ENCODE results near the gene RTP1.
A peak's percentile ranks its signal among the peaks of the same experiment; 100 is the strongest.
"Not testable (repeated sequence)": the region's sequence is repeated elsewhere in the genome, so short reads cannot be mapped to it uniquely, and the experiment has no call there.

Gene RTP1

DNA sequence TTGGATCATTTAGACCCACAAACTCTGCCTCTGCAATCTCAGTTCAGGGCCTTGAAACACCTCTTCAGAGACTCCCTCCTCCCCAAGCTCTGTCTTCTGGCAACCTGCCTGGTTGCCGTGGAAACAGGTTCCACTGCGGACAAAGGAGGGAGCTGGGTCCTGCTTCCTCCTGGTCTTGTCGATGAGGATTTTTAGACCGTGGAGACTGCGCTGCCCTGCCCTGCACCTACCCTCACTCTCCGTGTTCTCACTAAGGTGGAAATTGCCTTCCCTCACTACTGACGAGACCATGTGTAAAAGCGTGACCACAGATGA, at the start of gene RTP1:
TSS of gene RTP1 (plus strand) at position 152 of the 315 bp plus-strand sequence. CDS start at position 182, 30 bp downstream.
- DNase-seq = no peak

GRCh38 chr3:187150186-187150585, 47.1 kb upstream of the RTP1 start:
- DNase-seq = no peak

DNA sequence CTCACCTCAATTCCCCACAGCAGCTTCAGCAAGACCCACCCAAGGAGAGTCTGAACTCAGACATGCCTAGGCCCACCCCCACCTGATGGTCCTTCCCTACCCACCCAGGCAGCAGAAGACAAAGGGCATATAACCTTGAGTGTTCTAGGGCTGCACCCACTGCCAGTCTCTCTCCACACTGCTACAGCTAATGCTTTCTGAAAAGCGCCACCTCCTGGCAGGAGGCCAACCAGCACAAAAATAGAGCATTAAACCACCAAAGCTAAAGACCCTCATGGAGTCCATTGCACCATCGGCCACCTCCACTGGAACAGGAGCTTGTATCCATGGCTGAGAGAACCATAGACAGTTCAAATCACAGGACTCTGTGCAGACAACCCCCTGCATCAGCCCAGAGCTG, 46.7 kb upstream of the RTP1 start:
- no peak for DNase-seq

GRCh38 chr3:187161556-187161955, 35.7 kb upstream of the RTP1 start:
- no peak for DNase-seq

DNA sequence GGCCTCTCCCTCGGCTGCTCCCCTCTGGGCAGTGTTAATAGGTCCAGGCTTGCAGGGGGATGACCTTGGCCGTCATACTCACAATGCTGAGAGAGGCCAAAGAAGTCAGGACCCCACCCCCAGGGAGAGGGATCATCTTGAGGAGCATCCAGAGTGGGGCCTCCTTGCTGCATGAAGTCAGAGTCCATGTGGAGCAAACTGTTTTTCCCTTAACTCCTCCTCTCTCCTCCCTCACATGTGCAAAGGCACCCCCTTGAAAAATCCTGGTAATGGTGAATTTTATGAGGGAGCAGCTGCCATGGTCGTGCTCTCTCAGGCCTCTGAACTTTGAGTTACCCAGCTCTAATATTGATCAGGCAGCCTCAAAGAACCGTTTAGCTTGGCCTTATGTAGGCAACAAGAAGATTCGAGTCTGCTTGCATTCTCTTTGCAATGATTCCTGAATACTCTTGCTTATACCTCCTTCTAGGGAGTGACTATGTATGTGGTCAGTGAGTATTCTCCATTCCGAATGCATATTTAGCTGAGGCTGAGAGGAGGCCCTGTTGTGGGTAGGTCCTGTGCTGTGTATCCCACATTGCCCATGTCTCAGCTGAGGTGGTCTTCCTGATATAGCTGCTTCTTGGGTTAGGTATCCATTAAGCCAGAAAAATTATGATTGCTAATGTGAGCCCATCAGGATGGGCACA, 34.9 kb upstream of the RTP1 start:
- DNase-seq = no peak

DNA sequence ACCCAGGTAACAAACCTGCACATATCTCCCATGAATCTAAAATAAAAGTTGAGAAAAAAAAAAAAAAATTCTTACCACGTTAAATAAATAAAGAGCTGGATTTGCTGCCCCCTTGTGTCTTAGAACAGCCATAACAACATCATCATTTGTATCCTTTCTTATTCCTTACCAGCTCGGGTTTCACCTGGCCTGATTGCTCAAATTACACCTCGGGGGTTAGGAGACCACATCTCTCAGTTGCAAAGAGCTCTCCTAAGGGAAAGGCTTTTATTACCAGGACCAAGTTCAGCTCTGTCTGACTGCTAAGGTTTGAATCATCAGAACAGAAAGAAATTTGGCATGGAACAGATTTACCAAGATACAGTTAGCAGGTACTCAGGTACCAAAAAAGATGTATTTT, 32.1 kb upstream of the RTP1 start:
- DNase-seq = peak; percentile 70

DNA sequence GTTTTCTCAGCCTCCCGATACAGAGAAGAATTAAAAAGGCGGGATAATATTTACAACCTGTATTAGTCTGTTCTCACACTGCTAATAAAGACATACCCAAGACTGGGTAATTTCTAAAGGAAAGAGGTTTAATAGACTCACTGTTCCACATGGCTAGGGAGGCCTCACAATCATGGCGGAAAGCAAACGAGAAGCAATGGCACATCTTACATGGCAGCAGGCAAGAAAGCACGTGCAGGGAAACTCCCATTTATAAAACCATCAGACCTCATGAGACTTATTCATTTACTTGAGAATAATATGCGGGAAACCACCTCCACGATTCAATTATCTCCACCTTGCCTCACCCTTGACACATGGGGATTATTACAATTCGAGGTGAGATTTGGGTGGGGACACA, 30.5 kb upstream of the RTP1 start:
- no peak for DNase-seq

DNA sequence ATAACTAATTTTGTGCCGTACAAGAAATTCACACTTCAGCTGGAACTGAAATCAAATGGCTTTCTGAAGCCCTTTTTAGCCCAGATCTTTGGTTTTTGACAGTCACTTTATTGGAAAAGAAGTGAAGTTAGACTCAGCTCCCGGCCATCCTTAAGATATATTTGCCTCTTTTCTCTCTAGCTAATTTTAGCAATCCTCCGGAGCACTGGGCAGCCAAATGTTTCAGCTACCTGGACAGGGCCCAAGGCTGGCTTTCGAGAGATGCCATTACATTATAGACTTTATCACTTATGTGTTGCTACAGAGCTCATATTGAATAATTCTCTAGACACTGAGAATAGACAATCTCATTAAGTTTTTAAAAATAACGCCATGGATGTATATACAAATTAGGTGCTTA, 29.5 kb upstream of the RTP1 start:
- DNase-seq = no peak

- DNase-seq = no peak
These were observed 27.9 kb upstream of the RTP1 start for GRCh38 chr3:187169231-187169960.

- not testable (repeated sequence) for DNase-seq
These were observed 26.4 kb upstream of the RTP1 start for GRCh38 chr3:187170911-187171310.

- DNase-seq = no peak
These were observed 24.4 kb upstream of the RTP1 start for GRCh38 chr3:187172929-187173328.

DNA sequence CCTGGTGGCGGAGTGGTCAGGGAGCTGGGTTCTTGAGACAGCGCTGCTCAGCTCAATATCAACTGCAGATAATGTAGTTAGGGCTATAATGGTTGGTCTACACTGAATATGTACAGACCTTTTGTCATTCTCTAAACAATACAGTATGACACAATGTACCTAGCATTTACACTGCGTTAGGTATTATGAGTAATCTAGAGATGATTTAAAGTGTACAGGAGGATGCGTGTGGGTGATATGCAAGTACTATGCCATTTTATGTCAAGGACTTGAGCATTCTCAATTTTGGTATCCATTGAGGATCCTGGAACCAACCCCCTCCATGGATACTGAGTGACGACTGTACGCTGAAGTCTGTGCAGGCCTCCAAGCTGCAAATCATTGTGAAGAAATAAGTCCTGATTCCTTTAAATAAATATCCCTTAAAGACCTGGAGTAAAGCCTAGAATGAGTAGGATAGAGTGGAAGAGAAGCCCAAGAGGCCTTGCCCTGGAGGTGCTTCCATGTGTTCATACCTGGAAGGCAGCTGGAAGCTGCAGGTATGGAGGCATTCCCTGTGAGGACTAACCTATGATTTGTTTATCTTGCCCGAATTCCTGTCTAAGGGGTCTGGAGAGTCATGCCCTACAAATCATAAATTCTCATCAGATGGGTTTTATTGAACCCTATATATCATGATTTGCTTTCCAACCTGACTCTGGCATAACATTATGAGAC, 15.7 kb upstream of the RTP1 start:
- DNase-seq = no peak

- DNase-seq = no peak
These were observed 13.9 kb upstream of the RTP1 start for GRCh38 chr3:187183210-187183862.

DNA sequence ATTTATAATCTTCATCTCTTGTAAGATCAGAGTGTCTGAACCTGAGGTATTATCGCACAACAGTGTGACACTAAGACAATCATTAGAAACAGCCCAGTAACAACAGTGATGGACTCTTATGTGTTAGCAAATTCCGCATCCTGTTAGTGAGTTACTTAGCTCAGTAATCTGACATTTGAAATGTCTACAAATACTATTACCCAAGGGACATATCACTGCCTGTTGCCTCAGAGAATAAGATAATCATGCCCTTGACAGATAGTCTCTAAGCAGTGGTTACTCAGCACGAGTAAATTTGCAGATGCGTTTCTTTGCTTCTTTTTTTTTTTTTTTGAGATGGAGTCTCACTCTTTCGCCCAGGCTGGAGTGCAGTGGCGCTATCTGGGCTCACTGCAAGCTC, 13.4 kb upstream of the RTP1 start:
- DNase-seq = no peak

- no peak for DNase-seq
These were observed 11.5 kb upstream of the RTP1 start for GRCh38 chr3:187185759-187186158.

DNA sequence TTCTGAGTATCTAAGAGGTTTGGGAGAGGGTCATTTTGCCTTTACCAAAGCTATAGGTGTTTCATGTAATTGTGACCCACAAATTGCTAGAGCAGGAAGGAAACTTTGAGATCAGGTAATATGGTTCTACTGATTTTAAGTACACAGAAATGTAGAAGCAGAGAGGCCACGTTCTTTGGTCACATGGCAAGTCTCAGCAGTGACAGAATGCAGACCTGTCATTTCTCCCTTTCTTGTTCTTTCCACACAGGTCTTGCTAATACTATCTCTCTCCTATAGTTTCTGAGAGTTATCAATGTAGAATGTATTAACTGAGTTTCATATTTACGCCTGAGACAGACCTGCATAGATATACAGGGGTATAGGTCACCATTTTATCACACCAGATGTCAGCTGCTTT, 10.9 kb upstream of the RTP1 start:
- DNase-seq = no peak

GRCh38 chr3:187186801-187187421, 10.4 kb upstream of the RTP1 start:
- DNase-seq = no peak

DNA sequence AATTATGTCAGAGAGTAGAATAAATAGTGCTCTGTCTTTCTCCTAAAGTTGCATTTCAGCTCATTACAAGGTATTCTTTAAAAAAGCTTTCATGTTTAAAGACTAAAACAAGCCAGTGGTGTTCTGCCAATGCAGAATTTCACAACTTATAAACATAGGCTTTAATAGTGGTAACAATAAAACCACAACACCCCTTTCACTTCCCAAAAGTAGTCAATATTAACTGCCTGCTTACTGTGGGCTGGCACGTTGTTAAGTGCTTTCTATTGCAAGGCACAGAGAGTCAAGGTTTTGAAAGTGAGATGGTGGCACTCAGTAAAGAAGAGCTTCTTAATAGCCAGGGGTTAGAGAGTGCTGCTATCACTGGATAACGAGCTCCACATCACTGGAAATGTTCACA, 8.4 kb upstream of the RTP1 start:
- DNase-seq = no peak

DNA sequence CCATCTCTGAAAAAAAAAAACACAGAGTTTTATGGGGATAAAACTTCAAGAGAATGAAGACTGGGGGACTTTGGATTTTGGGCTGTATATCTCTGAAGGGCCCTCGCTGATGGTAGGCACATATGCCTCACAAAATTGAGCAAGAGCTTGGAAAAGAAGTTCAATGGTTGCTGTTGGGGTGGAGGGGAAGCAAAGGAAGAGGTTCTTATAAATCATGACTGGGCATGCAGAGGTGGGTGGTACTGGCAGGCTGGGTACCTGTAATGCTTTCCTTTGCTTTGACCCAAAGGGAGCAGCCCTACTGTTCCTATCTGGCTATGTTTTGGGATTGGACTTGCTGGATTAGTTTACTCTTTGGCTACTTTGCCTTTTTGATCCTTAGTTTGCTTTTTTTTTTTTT, 6.0 kb upstream of the RTP1 start:
- DNase-seq = no peak

GRCh38 chr3:187193181-187193580, 4.1 kb upstream of the RTP1 start:
- DNase-seq = no peak

DNA sequence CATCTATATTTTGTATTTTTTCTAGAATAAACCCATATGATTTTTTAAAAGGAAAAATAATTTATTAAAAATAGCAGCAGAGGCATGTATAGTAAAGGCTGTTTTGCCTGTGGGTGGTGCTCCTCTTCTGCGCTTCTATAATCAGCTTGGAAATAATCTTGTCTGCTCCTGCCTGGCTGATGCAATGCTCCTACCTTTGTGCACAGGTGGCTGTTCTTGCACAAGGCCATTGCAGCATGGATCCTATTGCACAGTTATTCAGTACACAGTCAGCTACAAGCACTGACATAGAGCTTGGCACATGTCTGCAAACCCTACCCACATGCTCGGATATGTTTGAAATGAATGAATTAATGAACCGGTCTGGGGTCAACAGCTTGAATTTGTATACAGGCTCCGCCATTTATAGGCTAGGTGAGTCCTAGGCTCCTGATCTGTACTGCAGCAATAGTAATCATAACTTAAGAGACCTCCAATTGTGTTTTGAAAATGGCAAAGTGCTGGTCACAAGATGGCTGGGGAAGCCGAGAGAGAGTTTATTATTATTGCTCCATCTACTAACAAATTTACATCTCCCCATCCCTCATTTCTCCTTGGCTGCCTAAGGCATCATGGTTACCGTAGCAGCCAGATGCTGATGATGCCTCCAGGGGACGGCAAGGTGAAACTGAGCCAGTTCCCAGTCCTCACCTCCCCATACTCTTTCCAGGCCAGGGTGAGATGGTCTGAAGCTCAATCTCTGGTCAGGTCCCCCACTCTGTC, 532 bp upstream of the RTP1 start:
- DNase-seq = no peak

- no peak for DNase-seq
These were observed 1.2 kb downstream of the RTP1 start for GRCh38 chr3:187198490-187198889.

Data from NCI-H1417 treated with DMSO at 0.1 percent for 48 hours (cell line).